Ishikawa (cell line): ENCODE data around the gene TGM2.

Source experiments
- CEBPB ChIP-seq: IDR thresholded peaks from 2 replicates; pipeline ENCODE4 v1.6.1; 2012
- CREB1 ChIP-seq: IDR thresholded peaks from 2 replicates; pipeline ENCODE4 v1.6.1; 2012; ENCODE audit warnings: low read depth
- EGR1 ChIP-seq: IDR thresholded peaks from 2 replicates; pipeline ENCODE4 v1.6.1; 2012
- EP300 ChIP-seq: IDR thresholded peaks from 2 replicates; pipeline ENCODE4 v1.6.1; 2012; ENCODE audit warnings: borderline replicate concordance
- FOXM1 ChIP-seq: IDR thresholded peaks from 2 replicates; pipeline ENCODE4 v1.6.1; 2012; ENCODE audit warnings: low read depth, borderline replicate concordance
- MAX ChIP-seq: IDR thresholded peaks from 2 replicates; pipeline ENCODE4 v1.6.1; 2012
- NFIC ChIP-seq: IDR thresholded peaks from 2 replicates; pipeline ENCODE4 v1.6.1; 2012
- RAD21 ChIP-seq: IDR thresholded peaks from 2 replicates; pipeline ENCODE4 v1.6.1; 2012; ENCODE audit warnings: low read depth
- REST ChIP-seq: IDR thresholded peaks from 2 replicates; pipeline ENCODE4 v1.6.1; 2012; ENCODE audit warnings: low read depth, mild to moderate bottlenecking
- TAF1 ChIP-seq: IDR thresholded peaks from 2 replicates; pipeline ENCODE4 v1.6.1; 2012; ENCODE audit warnings: low read depth, mild to moderate bottlenecking
- TCF12 ChIP-seq: IDR thresholded peaks from 2 replicates; pipeline ENCODE4 v1.6.1; 2012; ENCODE audit warnings: low read depth
- TEAD4 ChIP-seq: IDR thresholded peaks from 2 replicates; pipeline ENCODE4 v1.6.1; 2012
- USF1 ChIP-seq: IDR thresholded peaks from 2 replicates; pipeline ENCODE4 v1.6.1; 2012
- YY1 ChIP-seq: IDR thresholded peaks from 2 replicates; pipeline ENCODE4 v1.6.1; 2012; ENCODE audit warnings: low read depth
- ZBTB7A ChIP-seq: IDR thresholded peaks from 2 replicates; pipeline ENCODE4 v1.6.1; 2012; ENCODE audit warnings: low read depth

Gene TGM2

GRCh38 chr20:38146628-38147027, 18.4 kb downstream of the TGM2 start:
- TF ChIP-seq EP300 (peak; percentile 12; the same call in 1 of the 2 replicates), NFIC (no peak)

- TF ChIP-seq TEAD4, result no peak
- no peak for TF ChIP-seq TCF12
- TF ChIP-seq CEBPB, result no peak
- TF ChIP-seq REST, result no peak
- no peak for TF ChIP-seq EP300
- TF ChIP-seq CREB1, result no peak
- no peak for TF ChIP-seq FOXM1
- no peak for TF ChIP-seq YY1
- TF ChIP-seq EGR1, result no peak
- TF ChIP-seq ZBTB7A, result no peak
- TF ChIP-seq RAD21, result no peak
- TF ChIP-seq USF1, result no peak
- TF ChIP-seq TAF1, result no peak
- TF ChIP-seq NFIC, result no peak
- no peak for TF ChIP-seq MAX
Observed at GRCh38 chr20:38146156-38146555, 18.9 kb downstream of the TGM2 start.

DNA sequence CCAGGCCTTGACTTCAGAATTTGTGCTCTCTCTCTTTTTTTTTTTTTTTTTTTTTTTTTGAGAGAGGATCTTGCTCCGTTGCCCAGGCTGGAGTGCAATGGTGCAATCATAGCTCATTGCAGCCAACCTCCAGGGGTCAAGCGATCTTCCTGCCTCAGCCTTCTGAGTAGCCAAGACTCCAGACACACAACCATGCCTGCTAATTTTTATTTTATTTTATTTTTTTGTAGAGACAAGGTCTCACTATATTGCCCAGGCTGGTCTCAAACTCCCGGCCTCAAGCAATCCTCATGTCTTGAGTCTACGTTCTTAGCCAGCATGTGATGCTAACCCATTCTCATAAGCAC, 19.4 kb downstream of the TGM2 start:
- no peak for TF ChIP-seq CEBPB
- no peak for TF ChIP-seq TAF1
- TF ChIP-seq TCF12, result no peak
- no peak for TF ChIP-seq MAX
- TF ChIP-seq ZBTB7A, result no peak
- no peak for TF ChIP-seq EGR1
- TF ChIP-seq YY1, result no peak
- no peak for TF ChIP-seq NFIC
- no peak for TF ChIP-seq TEAD4
- TF ChIP-seq RAD21, result no peak
- no peak for TF ChIP-seq EP300
- no peak for TF ChIP-seq FOXM1
- no peak for TF ChIP-seq REST

DNA sequence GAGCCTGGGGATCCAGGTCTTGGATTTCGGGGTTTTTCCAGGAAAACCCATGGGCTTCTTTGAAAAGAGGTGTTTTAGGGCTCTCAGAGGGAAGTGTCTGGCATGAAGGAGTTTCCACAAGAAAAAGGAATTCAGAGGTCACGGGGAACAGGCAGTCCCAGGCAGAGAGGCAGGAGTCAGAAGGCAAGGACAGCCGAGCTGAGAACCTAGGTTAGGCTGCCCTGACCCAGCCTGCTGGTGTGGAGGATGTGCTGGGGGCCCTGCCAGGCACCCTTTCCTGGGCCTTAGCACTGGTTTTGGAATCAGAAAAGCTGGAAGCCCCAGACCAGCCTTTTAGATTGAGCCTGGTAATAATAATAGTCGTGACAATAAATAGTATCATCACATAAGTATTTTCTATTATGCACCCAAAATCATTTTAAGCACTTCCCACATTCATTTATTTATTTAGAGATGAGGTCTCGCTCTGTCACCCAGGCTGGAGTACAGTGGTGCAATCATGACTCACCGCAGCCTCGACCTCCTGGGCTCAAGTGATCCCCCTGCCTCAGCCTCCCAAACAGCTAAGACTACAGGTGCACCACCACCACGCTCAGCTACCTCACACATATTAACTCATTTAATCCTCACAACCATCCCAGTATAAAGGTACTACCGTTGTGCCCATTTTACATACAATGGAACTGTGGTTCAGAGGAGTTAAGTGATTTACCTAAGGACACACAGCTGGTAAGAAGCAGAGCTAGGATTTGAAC, 19.9 kb downstream of the TGM2 start:
- TF ChIP-seq CREB1, result no peak
- TF ChIP-seq REST, result no peak
- no peak for TF ChIP-seq FOXM1
- no peak for TF ChIP-seq NFIC
- TF ChIP-seq TCF12, result no peak
- TF ChIP-seq MAX, result no peak
- no peak for TF ChIP-seq TEAD4
- TF ChIP-seq YY1, result no peak
- no peak for TF ChIP-seq ZBTB7A
- TF ChIP-seq RAD21, result no peak
- no peak for TF ChIP-seq USF1
- no peak for TF ChIP-seq EP300
- TF ChIP-seq EGR1, result no peak
- TF ChIP-seq CEBPB, result no peak
- no peak for TF ChIP-seq TAF1
